Kidney (tissue), 14 donors: ENCODE data around the gene SFXN5. TPM values are rescaled to one million over a fixed set of nuclear protein-coding genes. Genes with fewer than 3 reads are reported as not detected.

Source experiments
- DNase-seq, 5 donors: peaks; one replicate each; pipeline ENCODE4 v3.0.0-alpha.2; 2013 to 2020
- FAIRE-seq: peaks from 2 replicates; lab custom pipeline; 2012; peaks lifted over from hg19 to GRCh38; lab: Jason Lieb, UNC
- H3K27ac ChIP-seq, 2 donors: one replicate each; pipeline ENCODE4 v1.7.0; 2013; ENCODE audit warnings: low read depth in 2 of 2, low read length in 2 of 2, inconsistent platforms in 1 of 2
- H3K27me3 ChIP-seq: one replicate; pipeline ENCODE4 v1.7.1; 2013; ENCODE audit warnings: low read length, inconsistent platforms; ENCODE audit not compliant: control insufficient read depth, insufficient read depth
- H3K36me3 ChIP-seq, 3 donors: one replicate each; pipeline versions ENCODE4 v1.7.0 to v1.7.1; 2013; ENCODE audit warnings: low read length in 3 of 3, control low read depth in 1 of 3, inconsistent platforms in 1 of 3; ENCODE audit not compliant: insufficient read depth in 3 of 3, control insufficient read depth in 2 of 3
- H3K4me1 ChIP-seq, 3 donors: one replicate each; pipeline versions ENCODE4 v1.7.0 to v1.7.1; 2013; ENCODE audit warnings: low read length in 3 of 3, inconsistent platforms in 1 of 3, low read depth in 1 of 3; ENCODE audit not compliant: control insufficient read depth in 2 of 3, insufficient read depth in 2 of 3
- H3K4me3 ChIP-seq, 3 donors: one replicate each; pipeline versions ENCODE4 v1.7.0 to v1.8.1; 2013; ENCODE audit warnings: low read length in 3 of 3, control low read depth in 1 of 3, inconsistent platforms in 1 of 3
- H3K9ac ChIP-seq, 3 donors: one replicate each; pipeline versions ENCODE4 v1.7.0 to v1.7.1; 2013; ENCODE audit warnings: low read length in 3 of 3, control low read depth in 1 of 3, inconsistent platforms in 1 of 3
- H3K9me3 ChIP-seq, 3 donors: one replicate each; pipeline versions ENCODE4 v1.7.0 to v1.7.1; 2013; ENCODE audit warnings: low read length in 3 of 3, control low read depth in 1 of 3, inconsistent platforms in 1 of 3; ENCODE audit not compliant: control insufficient read depth in 2 of 3, insufficient read depth in 1 of 3
- intact Hi-C: fragments of 100-400 bp; cut with DNase I; formaldehyde crosslinking; loops from one replicate; pipeline ENCODE4 v1.11.1; 2022
- polyA plus RNA-seq: library from polyadenylated mRNA; stranded (reverse); fragments of 350-450 nt; fragmentation: Illumina TruSeq; extraction: RNeasy Lipid Tissue Mini Kit (QIAGEN cat#74804); gene quantifications from one replicate; pipeline ENCODE4 v1.2.3, GENCODE V29; 2014; ENCODE audit warnings: low read depth, low replicate concordance; ENCODE audit not compliant: insufficient read depth
- total RNA-seq: library from RNA; stranded (reverse); fragmentation: NEBNext Ultra II Directional; extraction: Animal tissue kit (Norgen Biotek cat#: 25700); gene quantifications from one replicate; pipeline ENCODE4 v1.2.1, GENCODE V29; 2021
- TF ChIP-seq, protein P1 (sequence below): IDR thresholded peaks from 3 replicates; pipeline ENCODE4 v1.5.1; 2012; ENCODE audit warnings: mild to moderate bottlenecking, moderate library complexity, borderline replicate concordance; ENCODE audit not compliant: insufficient read depth; ENCODE audit errors: extremely low read depth
- donor health status: control.
- donor health status: control.
- donor health status: control.
- donor health status: control.
- donor health status: control.
- donor health status: DM: yes; HTN: yes; CAD: no.
- donor health status: Normal renal cell carcinoma (clear cell type).

The SFXN5 gene
- total and polyA plus RNA-seq, 2 donors from 2014 or later = 21.4 to 35.9 TPM

DNA sequence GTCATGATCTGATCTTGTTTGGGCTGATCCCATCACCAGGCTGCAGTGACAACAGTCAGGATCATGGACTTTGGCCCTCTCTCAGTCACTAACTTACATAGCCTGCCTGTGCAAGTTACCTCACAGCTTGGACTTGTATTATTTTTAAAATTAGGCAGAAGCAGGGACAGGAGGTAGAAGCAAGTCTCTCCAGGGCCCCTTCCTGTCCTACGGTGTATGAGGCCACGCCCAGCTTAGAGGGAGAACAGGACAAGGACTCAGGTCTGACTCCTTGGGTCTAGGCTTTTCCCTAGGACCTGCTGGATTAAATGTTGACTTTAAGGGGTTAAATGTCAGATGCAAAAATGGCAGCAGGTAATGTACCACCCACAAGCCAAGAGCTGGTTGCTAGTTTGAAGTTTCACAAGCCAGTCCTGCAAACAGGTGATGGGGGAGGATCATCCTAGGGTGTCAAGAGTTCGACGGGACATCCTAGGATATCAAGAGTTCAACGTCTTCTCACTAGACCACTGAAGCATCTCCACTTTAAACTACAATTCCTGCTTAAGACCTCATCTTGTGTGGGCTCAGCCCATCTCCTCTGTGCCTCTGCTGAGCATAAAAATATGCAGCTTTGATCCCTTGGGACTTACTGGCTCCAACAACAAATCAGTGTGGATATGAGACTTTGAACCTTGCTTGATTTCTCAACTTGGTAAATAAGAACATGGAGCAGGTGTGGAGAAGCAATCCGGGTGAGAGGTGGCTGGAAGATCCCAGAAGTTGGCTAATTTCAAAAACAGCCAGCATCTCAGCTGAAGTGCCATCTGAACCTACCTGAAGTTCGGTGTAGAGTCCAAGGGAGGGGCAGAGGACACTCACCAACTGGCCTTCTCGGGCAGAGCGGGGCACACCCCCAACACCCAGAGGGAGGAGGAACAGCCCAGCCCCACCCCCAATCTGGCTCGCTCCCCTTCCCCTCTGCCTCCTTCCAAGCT lies 39.5 kb downstream of the SFXN5 start:
- intact Hi-C loops = no loop called here
- H3K9ac ChIP-seq = no peak overlapping the region
- no peak for FAIRE-seq
- no peak overlapping the region for H3K4me3 ChIP-seq
- DNase-seq = no peak
- H3K27ac ChIP-seq = peak overlapping the region; percentile 23 to 50
- H3K36me3 ChIP-seq = peaks cover 0 to 4% (median 2%) of the 10 kb centered on the region in 3 donors
- TF ChIP-seq, protein P1, sequence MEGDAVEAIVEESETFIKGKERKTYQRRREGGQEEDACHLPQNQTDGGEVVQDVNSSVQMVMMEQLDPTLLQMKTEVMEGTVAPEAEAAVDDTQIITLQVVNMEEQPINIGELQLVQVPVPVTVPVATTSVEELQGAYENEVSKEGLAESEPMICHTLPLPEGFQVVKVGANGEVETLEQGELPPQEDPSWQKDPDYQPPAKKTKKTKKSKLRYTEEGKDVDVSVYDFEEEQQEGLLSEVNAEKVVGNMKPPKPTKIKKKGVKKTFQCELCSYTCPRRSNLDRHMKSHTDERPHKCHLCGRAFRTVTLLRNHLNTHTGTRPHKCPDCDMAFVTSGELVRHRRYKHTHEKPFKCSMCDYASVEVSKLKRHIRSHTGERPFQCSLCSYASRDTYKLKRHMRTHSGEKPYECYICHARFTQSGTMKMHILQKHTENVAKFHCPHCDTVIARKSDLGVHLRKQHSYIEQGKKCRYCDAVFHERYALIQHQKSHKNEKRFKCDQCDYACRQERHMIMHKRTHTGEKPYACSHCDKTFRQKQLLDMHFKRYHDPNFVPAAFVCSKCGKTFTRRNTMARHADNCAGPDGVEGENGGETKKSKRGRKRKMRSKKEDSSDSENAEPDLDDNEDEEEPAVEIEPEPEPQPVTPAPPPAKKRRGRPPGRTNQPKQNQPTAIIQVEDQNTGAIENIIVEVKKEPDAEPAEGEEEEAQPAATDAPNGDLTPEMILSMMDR = no peak
- H3K27me3 ChIP-seq = no peaks in the 10 kb centered on the region
- no peaks in the 10 kb centered on the region for H3K9me3 ChIP-seq
- H3K4me1 ChIP-seq = peaks cover 0 to 19% (median 4%) of the 10 kb centered on the region in 3 donors

DNA sequence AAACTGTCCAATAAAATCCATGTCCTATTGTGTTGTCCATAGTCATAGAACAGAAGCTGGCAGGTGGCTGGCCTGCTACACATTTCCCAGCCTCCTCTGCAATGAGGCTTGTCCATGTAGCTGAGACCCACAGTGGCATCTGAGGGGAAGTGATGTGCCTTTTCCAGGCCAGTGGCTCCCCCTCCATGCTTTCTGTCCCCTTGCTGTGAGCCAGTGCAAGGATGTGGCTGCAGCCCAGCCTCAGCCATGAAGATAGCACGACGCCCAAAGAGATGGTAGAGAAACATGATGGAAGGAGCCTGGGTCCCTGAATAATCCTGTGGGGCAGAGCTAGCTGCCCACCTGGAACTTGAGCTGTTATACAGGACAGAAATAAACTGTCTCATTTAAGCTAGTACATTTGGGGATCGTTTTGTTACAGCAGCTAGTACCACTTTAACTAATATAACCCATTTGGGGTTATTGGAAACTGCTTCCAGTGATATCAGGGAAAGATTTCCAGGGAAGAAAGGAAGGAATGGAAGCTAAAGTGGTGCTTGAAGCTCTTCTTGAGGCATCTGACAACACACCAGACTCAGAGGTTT lies 40.3 kb downstream of the SFXN5 start:
- no peaks in the 10 kb centered on the region for H3K9me3 ChIP-seq
- H3K27me3 ChIP-seq = no peaks in the 10 kb centered on the region
- no peak for FAIRE-seq
- TF ChIP-seq, protein P1 = no peak
- no peak overlapping the region for H3K4me3 ChIP-seq
- peak overlapping the region in 1 of 2 donors; percentile 50 for H3K27ac ChIP-seq
- H3K9ac ChIP-seq = no peak overlapping the region
- peaks cover 0 to 4% (median 2%) of the 10 kb centered on the region in 3 donors for H3K36me3 ChIP-seq
- DNase-seq = no peak
- intact Hi-C loops = no loop called here
- H3K4me1 ChIP-seq = peaks cover 0 to 19% (median 4%) of the 10 kb centered on the region in 3 donors

DNA sequence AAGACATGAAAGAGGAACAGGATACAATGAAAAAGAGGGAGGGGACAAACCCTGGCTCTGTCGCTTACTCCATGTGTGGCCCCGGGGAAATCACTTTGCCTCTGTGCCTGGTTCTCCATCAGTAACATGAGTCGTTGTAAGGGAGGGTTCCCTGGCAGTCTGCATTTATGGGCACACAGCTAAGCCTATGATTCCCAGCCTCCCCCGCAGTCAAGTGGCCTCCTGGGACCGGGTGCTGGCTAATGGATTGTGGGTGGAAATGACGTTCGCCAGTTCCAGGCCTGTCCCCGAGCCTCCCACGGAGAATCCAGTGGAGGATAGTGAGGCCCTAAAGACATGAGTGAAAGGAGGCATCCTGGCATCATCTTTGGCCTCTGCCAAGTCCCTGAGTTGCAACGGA lies 42.7 kb downstream of the SFXN5 start:
- FAIRE-seq (no peak), DNase-seq (peak in 3 of 5 donors; percentile 26 to 45 (median 39))
- Histone ChIP-seq H3K9ac (no peak overlapping the region), H3K36me3 (peaks cover 0 to 4% (median 2%) of the 10 kb centered on the region in 3 donors), H3K27me3 (no peaks in the 10 kb centered on the region), H3K4me3 (no peak overlapping the region), H3K9me3 (no peaks in the 10 kb centered on the region), H3K27ac (no peak overlapping the region), H3K4me1 (peaks cover 0 to 19% (median 4%) of the 10 kb centered on the region in 3 donors)
- TF ChIP-seq, protein P1 = no peak
- intact Hi-C loops = no loop called here
